Activated CD4-positive, alpha-beta T cell treated with anti-CD3 and anti-CD28 coated beads for 24 hours (primary cell): ENCODE results near the gene HOXD4.

ENCODE experiments used
- DNase-seq, 2 donors: peaks; one replicate each; pipeline ENCODE4 v3.0.0-alpha.2; 2020; ENCODE audit warnings: low read depth in 2 of 2

The HOXD4 gene

DNA sequence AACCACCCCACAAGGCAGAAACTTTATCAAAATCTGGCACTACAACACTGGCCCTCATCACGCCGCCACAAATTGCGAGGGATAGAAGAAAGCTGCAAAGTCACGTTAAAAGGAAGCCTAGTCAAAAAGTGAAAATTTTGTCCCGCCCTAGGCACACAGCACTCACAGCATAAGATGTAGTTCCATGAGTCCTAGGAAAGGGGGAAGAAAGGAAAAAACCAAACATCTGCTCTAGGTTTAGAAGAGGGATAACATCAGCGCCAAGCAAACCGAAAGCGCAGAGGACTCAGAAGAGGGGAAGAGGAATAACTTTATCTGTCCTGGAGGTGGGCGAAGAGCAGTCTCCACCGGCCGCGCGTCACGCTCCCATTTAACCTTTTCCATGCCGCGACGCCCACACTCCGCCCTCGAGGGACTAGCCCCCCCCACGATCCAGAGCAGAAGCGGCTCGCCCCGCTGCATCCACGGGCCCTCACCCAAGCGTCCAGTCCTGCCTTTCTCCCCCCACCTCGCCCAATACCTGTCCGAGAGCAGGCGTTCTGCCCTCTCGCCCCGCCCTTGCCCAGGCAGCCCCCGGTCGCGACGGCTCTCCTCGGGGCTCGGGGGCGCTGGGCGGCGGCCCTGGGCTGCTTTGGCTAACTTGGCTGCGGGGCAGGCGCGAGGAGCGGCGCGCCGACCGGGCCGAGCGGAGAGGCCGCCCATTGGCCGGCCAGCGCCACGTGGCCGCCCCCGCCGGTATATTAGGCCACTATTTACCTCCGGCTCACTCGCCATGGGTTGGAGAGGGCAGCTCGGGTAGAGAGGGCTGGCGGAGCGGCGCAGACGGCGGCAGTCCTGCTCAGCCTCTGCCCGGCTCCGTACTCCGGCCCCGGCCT, 36.8 kb downstream of the HOXD4 start, which contains the start of gene HOXD1:
HOXD1 (plus strand) TSS at position 770 of the 875 bp plus-strand sequence. CDS start 134 bp downstream, outside the sequence.
- no peak for DNase-seq

DNA sequence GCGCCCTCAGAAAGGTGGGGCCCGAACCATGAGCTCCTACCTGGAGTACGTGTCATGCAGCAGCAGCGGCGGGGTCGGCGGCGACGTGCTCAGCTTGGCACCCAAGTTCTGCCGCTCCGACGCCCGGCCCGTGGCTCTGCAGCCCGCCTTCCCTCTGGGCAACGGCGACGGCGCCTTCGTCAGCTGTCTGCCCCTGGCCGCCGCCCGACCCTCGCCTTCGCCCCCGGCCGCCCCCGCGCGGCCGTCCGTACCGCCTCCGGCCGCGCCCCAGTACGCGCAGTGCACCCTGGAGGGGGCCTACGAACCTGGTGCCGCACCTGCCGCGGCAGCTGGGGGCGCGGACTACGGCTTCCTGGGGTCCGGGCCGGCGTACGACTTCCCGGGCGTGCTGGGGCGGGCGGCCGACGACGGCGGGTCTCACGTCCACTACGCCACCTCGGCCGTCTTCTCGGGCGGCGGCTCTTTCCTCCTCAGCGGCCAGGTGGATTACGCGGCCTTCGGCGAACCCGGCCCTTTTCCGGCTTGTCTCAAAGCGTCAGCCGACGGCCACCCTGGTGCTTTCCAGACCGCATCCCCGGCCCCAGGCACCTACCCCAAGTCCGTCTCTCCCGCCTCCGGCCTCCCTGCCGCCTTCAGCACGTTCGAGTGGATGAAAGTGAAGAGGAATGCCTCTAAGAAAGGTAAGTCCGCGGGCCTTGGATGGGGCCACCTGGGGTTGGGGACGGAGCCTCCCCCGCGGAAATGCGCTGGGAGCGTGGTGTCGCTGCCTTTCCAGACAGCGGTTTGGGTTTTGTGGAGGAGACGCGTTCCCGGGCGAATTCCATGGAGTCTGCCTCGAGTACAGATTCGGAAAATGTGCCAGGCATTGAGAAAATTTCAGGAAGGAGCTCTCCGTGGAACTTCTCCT, 37.7 kb downstream of the HOXD4 start:
- DNase-seq: no peak

- DNase-seq: no peak
Observed at GRCh38 chr2:176189681-176190641, 38.6 kb downstream of the HOXD4 start.

GRCh38 chr2:176192351-176192750, 41.0 kb downstream of the HOXD4 start:
- no peak for DNase-seq

DNA sequence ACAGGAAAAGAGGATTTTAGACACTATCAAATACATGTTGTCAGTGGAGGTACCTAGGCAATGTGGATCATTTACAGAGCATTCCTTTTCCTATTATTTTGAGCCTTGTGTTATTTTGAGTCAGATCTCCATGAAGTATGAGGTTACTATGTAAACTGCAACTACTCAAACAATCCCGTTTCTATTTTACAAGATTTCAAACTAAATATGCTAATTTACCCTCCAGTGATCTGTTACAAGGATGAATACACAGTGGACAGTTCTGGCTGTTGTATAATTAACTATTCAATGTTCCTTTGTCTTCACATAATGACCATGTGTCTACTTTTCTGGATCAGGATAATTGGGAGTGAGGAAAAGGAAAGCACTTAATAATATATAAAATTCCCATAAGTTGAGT, 41.7 kb downstream of the HOXD4 start:
- no peak for DNase-seq

GRCh38 chr2:176199902-176200301, 48.6 kb downstream of the HOXD4 start:
- no peak for DNase-seq

GRCh38 chr2:176200971-176201370, 49.6 kb downstream of the HOXD4 start:
- DNase-seq: no peak

- DNase-seq: no peak
Observed at GRCh38 chr2:176202491-176202890, 51.1 kb downstream of the HOXD4 start.
